Measurements from ENCODE around the gene ZNF396. TPM values are rescaled to one million over a fixed set of nuclear protein-coding genes. Genes with fewer than 3 reads are reported as not detected.

Gene ZNF396
- total and polyA plus RNA-seq, 11 donors = 0.19 to 2.2 (median 0.72) TPM

- TF ChIP-seq POLR2A (IDR thresholded peaks at IDR 0.05) = no peak
- no peak for TF ChIP-seq CTCF (IDR thresholded peaks at IDR 0.05)
- H3K9me3 ChIP-seq = no peaks in the 10 kb centered on the region
Observed at GRCh38 chr18:35406666-35407065, 29.5 kb upstream of the ZNF396 start.

DNA sequence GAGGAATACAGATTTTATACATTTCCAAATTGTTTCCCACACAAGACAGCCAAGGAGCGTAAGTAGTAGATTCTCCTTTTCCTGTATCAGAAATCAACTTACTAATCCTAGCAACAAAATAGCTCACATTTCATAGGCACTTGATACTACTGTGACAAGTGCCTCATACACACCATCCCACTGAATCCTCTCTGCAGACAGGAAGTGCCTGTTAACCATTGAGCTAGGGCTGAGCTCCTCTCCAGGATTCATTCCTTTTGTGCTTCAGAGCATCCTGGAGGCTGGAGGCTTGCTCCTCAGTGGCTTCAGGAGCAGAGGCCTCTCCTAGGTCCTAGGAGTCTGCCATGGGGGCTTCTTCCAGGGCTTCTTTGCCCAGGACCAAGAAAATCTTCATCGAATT is 20.8 kb upstream of the ZNF396 start:
- H3K27ac ChIP-seq = no peak overlapping the region
- H3K4me3 ChIP-seq = no peak overlapping the region
- TF ChIP-seq CTCF (IDR thresholded peaks at IDR 0.05) (no peak), POLR2A (IDR thresholded peaks at IDR 0.05) (no peak)
- intact Hi-C loops (cut with DNase I) = loop anchor here in 2 of 10 donors (10.0 kb wide), 2 partner anchors 537 to 547 kb away; no protein-coding TSS in a partner anchor
- H3K36me3 ChIP-seq = no peaks in the 10 kb centered on the region
- no peak for DNase-seq
- peaks cover 0 to 4% (median 0%) of the 10 kb centered on the region in 9 donors for H3K27me3 ChIP-seq
- H3K4me1 ChIP-seq = no peaks in the 10 kb centered on the region
- H3K9me3 ChIP-seq = no peaks in the 10 kb centered on the region
- 87 to 92% (median 90%) methylated on average over 2 of the region's 2 CpGs for WGBS, 4 donors
- ATAC-seq = no peak

More at GRCh38 chr18:35406666-35407065, 29.5 kb upstream of the ZNF396 start:
- H3K4me1 ChIP-seq = peaks cover 0 to 9% (median 1%) of the 10 kb centered on the region in 12 donors
- DNase-seq = no peak
- no peak overlapping the region for H3K4me3 ChIP-seq
- H3K27me3 ChIP-seq = no peaks in the 10 kb centered on the region
- intact Hi-C loops (cut with DNase I) = loop anchor here in 7 of 10 donors (5.0 to 10.0 kb wide), 12 partner anchors 48 to 546 kb away; partner anchors contain the start of genes GALNT1 (in 3 of the 7) and INO80C (in 1 of the 7)
- 73 to 77% (median 76%) methylated on average over 6 of the region's 6 CpGs for WGBS, 4 donors
- H3K36me3 ChIP-seq = no peaks in the 10 kb centered on the region
- no peak overlapping the region for H3K27ac ChIP-seq
- ATAC-seq = no peak

DNA sequence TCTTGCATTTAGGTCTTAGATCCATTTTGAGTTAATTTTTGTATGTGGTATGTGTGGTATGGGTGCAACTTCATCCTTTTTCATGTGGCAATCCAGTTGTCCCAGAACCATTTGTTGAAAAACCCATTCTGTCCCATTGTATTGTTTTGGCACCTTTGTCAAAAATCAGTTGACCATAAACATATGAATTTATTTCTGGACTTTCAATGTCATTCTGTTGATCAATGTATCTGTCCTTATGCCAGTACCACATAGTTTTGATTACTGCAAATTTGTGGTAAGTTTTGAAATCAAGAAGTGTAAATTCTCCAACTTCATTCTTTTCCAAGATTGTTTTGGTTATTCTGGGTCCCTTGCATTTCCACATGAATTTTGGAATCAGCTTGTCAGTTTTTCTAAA is 16.6 kb upstream of the ZNF396 start:
- TF ChIP-seq CTCF (IDR thresholded peaks at IDR 0.05) (no peak), POLR2A (IDR thresholded peaks at IDR 0.05) (no peak)
- intact Hi-C loops (cut with DNase I) = loop anchor here in 2 of 10 donors (10.0 kb wide), 2 partner anchors 541 to 551 kb away; no protein-coding TSS in a partner anchor
- DNase-seq = no peak

DNA sequence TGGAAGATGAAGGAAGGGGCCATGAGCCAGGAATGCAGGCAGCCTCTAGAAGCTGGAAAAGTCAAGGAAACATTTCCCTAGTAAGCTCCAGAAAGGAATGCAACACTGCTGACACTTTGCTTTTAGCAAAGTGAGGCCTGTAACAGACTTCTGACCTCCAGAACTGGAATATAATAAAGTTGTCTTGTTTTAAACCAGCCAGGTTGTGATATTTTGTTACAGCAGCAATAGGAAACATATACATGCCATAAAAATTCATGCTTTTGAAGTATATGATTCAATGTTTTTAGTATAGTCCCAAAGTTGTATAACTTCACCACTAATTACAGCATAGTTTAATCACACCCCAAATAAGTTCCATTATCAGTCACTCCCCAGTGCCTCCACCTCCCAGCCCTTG is 15.2 kb upstream of the ZNF396 start:
- H3K9me3 ChIP-seq = peaks cover 0 to 6% (median 0%) of the 10 kb centered on the region in 12 donors
- DNase-seq (no peak), ATAC-seq (no peak)
- TF ChIP-seq CTCF (IDR thresholded peaks at IDR 0.05) = no peak
- TF ChIP-seq POLR2A (IDR thresholded peaks at IDR 0.05) = no peak
- H3K36me3 ChIP-seq = no peaks in the 10 kb centered on the region
- no peak overlapping the region for H3K4me3 ChIP-seq
- H3K4me1 ChIP-seq = peaks cover 0 to 3% (median 0%) of the 10 kb centered on the region in 12 donors
- no peak overlapping the region for H3K27ac ChIP-seq
- peaks cover 0 to 3% (median 0%) of the 10 kb centered on the region in 9 donors for H3K27me3 ChIP-seq
- intact Hi-C loops (cut with DNase I) = loop anchor here in 2 of 10 donors (10.0 kb wide), 2 partner anchors 542 to 552 kb away; no protein-coding TSS in a partner anchor

More for the DNA sequence above, 16.6 kb upstream of the ZNF396 start:
- ATAC-seq = no peak
- H3K27me3 ChIP-seq = no peaks in the 10 kb centered on the region
- no peak overlapping the region for H3K27ac ChIP-seq
- peaks cover 0 to 6% (median 0%) of the 10 kb centered on the region in 12 donors for H3K9me3 ChIP-seq
- no peaks in the 10 kb centered on the region for H3K36me3 ChIP-seq
- peaks cover 0 to under 1% (median 0%) of the 10 kb centered on the region in 12 donors for H3K4me1 ChIP-seq
- H3K4me3 ChIP-seq = no peak overlapping the region

All from heart left ventricle (tissue), 16 donors.